Testis (tissue), 3 donors: ENCODE results near the gene FAM107B. TPM values are rescaled to one million over a fixed set of nuclear protein-coding genes. Genes with fewer than 3 reads are reported as not detected.

Experiments
- DNase-seq: peaks from one replicate; pipeline ENCODE4 v3.0.0-alpha.2; 2019
- H3K27ac ChIP-seq, 2 donors: fragments of 200-600 bp; sonication (generic); one replicate each; pipeline ENCODE4 v1.5.1; 2019
- H3K27me3 ChIP-seq: fragments of 200-600 bp; sonication (generic); one replicate; pipeline ENCODE4 v1.5.1; 2019
- H3K36me3 ChIP-seq: fragments of 200-600 bp; sonication (generic); one replicate; pipeline ENCODE4 v1.5.1; 2017; ENCODE audit warnings: low read depth; ENCODE audit errors: missing control alignments
- H3K4me1 ChIP-seq: fragments of 200-600 bp; sonication (generic); one replicate; pipeline ENCODE4 v1.5.1; 2019
- H3K4me3 ChIP-seq, 2 donors: fragments of 200-600 bp; sonication (generic); one replicate each; pipeline ENCODE4 v1.5.1; 2017 to 2019
- H3K9me3 ChIP-seq: fragments of 200-600 bp; sonication (generic); one replicate; pipeline ENCODE4 v1.5.1; 2017
- POLR2A ChIP-seq: fragments of 450-650 bp; IDR thresholded peaks from one replicate; pipeline ENCODE4 v1.6.1; 2017; ENCODE audit warnings: antibody characterized with exemption, mild to moderate bottlenecking, moderate library complexity
- WGBS, 2 donors: methylation state at CpG; one replicate each; pipeline ENCODE4 v1.1.5; 2018; 5-methylcytosine and 5-hydroxymethylcytosine counted together
- intact Hi-C: fragments of 100-400 bp; cut with DNase I; formaldehyde crosslinking; loops from one replicate; pipeline ENCODE4 v1.15.1; 2023; ENCODE audit warnings: low total_unique reads
- polyA plus RNA-seq: library from polyadenylated mRNA; stranded (reverse); fragments of 350-450 nt; fragmentation: Illumina TruSeq; extraction: RNeasy Lipid Tissue Mini Kit (QIAGEN cat#74804); gene quantifications from one replicate; pipeline ENCODE4 v1.2.3, GENCODE V29; 2014; ENCODE audit warnings: low read depth, low replicate concordance; ENCODE audit not compliant: insufficient read depth
- total RNA-seq, 2 donors: library from RNA; depleted of rRNA; stranded (reverse); fragments of >200 nt; gene quantifications; one replicate each; pipeline ENCODE4 v1.2.3, GENCODE V29; 2016
- TF ChIP-seq, protein P1 (sequence below), 3 experiments: fragments of 450-650 bp in 2 of 3; fragments of 200-600 bp in 1 of 3; sonication (generic) in 1 of 3; IDR thresholded peaks; one replicate each; pipeline ENCODE4 v1.5.1; 2016 to 2019; ENCODE audit warnings: antibody characterized with exemption in 3 of 3, mild to moderate bottlenecking in 2 of 3, moderate library complexity in 1 of 3

The FAM107B gene
- total and polyA plus RNA-seq, 3 donors from 2014 or later = 71.7 to 89.5 (median 82.8) TPM

GRCh38 chr10:14654821-14655382 is 119.8 kb downstream of the FAM107B start:
- Histone ChIP-seq H3K27ac (no peak overlapping the region), H3K4me3 (no peak overlapping the region), H3K4me1 (peaks cover 6% of the 10 kb centered on the region), H3K9me3 (no peaks in the 10 kb centered on the region), H3K36me3 (no peaks in the 10 kb centered on the region), H3K27me3 (no peaks in the 10 kb centered on the region)
- 81 to 91% methylated on average over 3 of the region's 3 CpGs for WGBS, 2 donors
- no peak for TF ChIP-seq POLR2A
- TF ChIP-seq, protein P1, sequence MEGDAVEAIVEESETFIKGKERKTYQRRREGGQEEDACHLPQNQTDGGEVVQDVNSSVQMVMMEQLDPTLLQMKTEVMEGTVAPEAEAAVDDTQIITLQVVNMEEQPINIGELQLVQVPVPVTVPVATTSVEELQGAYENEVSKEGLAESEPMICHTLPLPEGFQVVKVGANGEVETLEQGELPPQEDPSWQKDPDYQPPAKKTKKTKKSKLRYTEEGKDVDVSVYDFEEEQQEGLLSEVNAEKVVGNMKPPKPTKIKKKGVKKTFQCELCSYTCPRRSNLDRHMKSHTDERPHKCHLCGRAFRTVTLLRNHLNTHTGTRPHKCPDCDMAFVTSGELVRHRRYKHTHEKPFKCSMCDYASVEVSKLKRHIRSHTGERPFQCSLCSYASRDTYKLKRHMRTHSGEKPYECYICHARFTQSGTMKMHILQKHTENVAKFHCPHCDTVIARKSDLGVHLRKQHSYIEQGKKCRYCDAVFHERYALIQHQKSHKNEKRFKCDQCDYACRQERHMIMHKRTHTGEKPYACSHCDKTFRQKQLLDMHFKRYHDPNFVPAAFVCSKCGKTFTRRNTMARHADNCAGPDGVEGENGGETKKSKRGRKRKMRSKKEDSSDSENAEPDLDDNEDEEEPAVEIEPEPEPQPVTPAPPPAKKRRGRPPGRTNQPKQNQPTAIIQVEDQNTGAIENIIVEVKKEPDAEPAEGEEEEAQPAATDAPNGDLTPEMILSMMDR (IDR thresholded peaks at IDR 0.05) = no peak
- intact Hi-C loops = no loop called here
- DNase-seq = no peak

DNA sequence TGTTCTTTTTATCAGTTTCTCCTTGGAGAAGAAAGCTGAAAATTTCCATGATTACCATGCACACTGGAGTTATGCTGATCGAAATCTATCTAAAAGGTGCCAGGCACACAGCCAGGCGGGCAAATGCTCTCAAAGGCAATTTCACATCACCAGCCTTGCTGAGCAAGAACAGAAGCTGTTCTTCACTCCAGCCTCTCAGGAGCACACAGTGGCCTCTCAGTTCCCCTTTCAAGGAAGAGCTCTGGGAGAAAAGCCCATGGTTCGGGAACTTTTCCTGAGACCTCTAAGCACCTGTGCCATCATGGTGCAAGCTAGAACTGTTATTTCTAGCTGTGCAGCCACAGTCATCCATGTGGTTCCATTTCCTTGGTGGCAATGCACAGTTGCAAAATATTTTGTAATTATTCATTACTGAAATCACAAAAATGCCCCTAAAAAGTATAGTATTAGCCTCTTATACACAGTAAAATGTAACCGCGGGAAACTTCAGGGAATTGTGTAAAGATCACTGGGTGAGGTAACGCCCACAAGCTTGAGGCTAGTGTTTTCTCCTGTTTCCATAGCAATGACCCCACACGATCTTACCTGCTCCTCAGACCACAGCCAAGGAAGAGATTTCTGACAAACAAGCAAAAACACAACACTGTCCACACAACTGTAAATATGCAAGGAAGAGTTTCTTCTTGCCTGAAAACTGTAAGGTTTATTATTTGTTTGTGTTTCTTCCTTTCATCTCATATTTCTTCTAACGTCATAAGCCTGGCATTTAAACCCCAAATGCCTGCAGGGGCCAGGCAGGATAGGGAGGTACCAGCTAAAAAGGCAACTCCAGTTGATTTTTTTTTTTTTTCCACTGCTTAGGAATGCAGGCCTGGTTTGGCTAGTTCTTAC is 121.2 kb downstream of the FAM107B start:
- TF ChIP-seq, protein P1 (IDR thresholded peaks at IDR 0.05) = no peak
- no peak for TF ChIP-seq POLR2A
- intact Hi-C loops = no loop called here
- H3K27ac ChIP-seq = no peak overlapping the region

DNA sequence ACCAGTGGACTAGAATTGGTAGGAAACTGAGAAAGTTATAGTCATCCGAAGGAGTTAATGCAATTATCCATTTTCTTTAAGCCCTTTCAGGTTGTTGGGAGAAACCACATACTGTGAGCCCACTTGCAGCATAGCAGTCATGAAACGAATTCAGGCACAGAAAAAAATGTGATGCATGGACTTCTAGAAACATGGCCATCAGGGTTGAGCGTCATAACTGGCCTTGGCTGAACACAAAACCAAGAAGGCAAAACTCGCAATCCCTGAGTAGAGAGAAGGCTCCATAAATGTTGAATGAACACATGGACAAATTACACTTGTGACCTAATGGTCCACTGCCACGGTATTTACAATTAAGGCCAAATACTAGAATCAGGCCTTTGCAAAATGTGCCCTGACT is 121.9 kb downstream of the FAM107B start:
- H3K9me3 ChIP-seq = no peaks in the 10 kb centered on the region
- H3K27me3 ChIP-seq = no peaks in the 10 kb centered on the region
- DNase-seq = no peak
- H3K36me3 ChIP-seq = no peaks in the 10 kb centered on the region
- H3K27ac ChIP-seq = no peak overlapping the region
- TF ChIP-seq POLR2A = no peak
- TF ChIP-seq, protein P1 (IDR thresholded peaks at IDR 0.05) = no peak
- H3K4me1 ChIP-seq = peaks cover 6% of the 10 kb centered on the region
- H3K4me3 ChIP-seq = no peak overlapping the region
- WGBS, 2 donors = 66 to 80% methylated on average over 5 of the region's 5 CpGs
- intact Hi-C loops = no loop called here

More for the DNA sequence above, 121.2 kb downstream of the FAM107B start:
- Histone ChIP-seq H3K36me3 (no peaks in the 10 kb centered on the region), H3K4me1 (peaks cover 6% of the 10 kb centered on the region), H3K9me3 (no peaks in the 10 kb centered on the region), H3K4me3 (no peak overlapping the region), H3K27me3 (no peaks in the 10 kb centered on the region)
- DNase-seq = no peak
- 32 to 48% methylated on average over 8 of the region's 8 CpGs for WGBS, 2 donors

DNA sequence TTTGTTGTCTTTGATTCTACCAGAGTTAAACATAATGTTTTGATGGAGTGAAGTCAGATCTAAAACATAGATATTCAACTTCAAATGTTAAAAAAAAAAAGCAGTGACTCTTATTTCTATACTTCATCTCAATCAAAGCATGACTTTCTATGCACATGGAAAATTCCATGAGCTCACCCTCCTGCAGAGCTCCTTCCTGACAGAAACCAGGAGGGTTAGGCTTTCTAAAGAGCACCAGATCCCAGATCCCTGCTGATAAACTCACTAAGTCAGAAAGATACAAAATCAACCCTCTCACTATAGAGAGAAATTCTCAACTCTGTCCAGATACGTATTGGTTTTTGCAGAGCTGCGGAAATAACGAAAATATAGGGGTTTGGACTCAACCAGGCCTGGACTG is 122.6 kb downstream of the FAM107B start:
- no peak overlapping the region for H3K27ac ChIP-seq
- no peak for DNase-seq
- WGBS, 2 donors = 97 to 100% methylated on average over 3 of the region's 3 CpGs

More for the DNA sequence above, 122.6 kb downstream of the FAM107B start:
- Histone ChIP-seq H3K27me3 (no peaks in the 10 kb centered on the region), H3K4me1 (peaks cover 6% of the 10 kb centered on the region), H3K9me3 (no peaks in the 10 kb centered on the region), H3K36me3 (no peaks in the 10 kb centered on the region), H3K4me3 (no peak overlapping the region)
- TF ChIP-seq, protein P1 (IDR thresholded peaks at IDR 0.05) = no peak
- no peak for TF ChIP-seq POLR2A
- intact Hi-C loops = no loop called here
